ENCODE measurements around the gene MRPL20. TPM values are rescaled to one million over a fixed set of nuclear protein-coding genes. Genes with fewer than 3 reads are reported as not detected.

MRPL20 gene
- total and polyA plus RNA-seq, 3 experiments from 2014 or later, result 198 to 208 (median 206) TPM

Other genes starting within 250 kb of the MRPL20 start
- gene TTLL10, start 233.4 kb downstream of the MRPL20 start, total RNA-seq, result not detected
- gene TTLL10, start 233.4 kb downstream of the MRPL20 start, polyA plus RNA-seq, result not detected
- 10 to 100 TPM; 91.0 to 97.1 TPM for gene TNFRSF18, start 200.7 kb downstream of the MRPL20 start, total RNA-seq
- 2.0 TPM for gene TNFRSF18, start 200.7 kb downstream of the MRPL20 start, polyA plus RNA-seq
- gene TNFRSF4, start 193.1 kb downstream of the MRPL20 start, total RNA-seq, result 100 to 1,000 TPM; 180 to 193 TPM
- gene TNFRSF4, start 193.1 kb downstream of the MRPL20 start, polyA plus RNA-seq, result 1.9 TPM
- gene SDF4, start 175.3 kb downstream of the MRPL20 start, total RNA-seq, result 100 to 1,000 TPM; 158 to 169 TPM
- 108 TPM for gene SDF4, start 175.3 kb downstream of the MRPL20 start, polyA plus RNA-seq
- gene B3GALT6, start 175.1 kb downstream of the MRPL20 start, total RNA-seq, result 10 to 100 TPM; 23.7 to 24.1 TPM
- gene B3GALT6, start 175.1 kb downstream of the MRPL20 start, polyA plus RNA-seq, result 16.4 TPM
- 1 to 10 TPM in 1 of 2 experiments, under 1 TPM in 1; 0.51 to 1.1 TPM for gene C1QTNF12, start 160.6 kb downstream of the MRPL20 start, total RNA-seq
- gene C1QTNF12, start 160.6 kb downstream of the MRPL20 start, polyA plus RNA-seq, result not detected
- gene UBE2J2, start 133.4 kb downstream of the MRPL20 start, total RNA-seq, result 10 to 100 TPM; 76.7 to 79.3 TPM
- 79.7 TPM for gene UBE2J2, start 133.4 kb downstream of the MRPL20 start, polyA plus RNA-seq
- gene SCNN1D, start 126.9 kb downstream of the MRPL20 start, total RNA-seq, result 1 to 10 TPM; 2.9 to 5.0 TPM
- 0.09 TPM for gene SCNN1D, start 126.9 kb downstream of the MRPL20 start, polyA plus RNA-seq
- gene ACAP3, start 99.4 kb downstream of the MRPL20 start, total RNA-seq, result 10 to 100 TPM; 36.4 to 38.8 TPM
- gene ACAP3, start 99.4 kb downstream of the MRPL20 start, polyA plus RNA-seq, result 6.9 TPM
- 10 to 100 TPM; 32.9 to 34.3 TPM for gene PUSL1, start 98.7 kb downstream of the MRPL20 start, total RNA-seq
- gene PUSL1, start 98.7 kb downstream of the MRPL20 start, polyA plus RNA-seq, result 22.0 TPM
- gene INTS11, start 82.6 kb downstream of the MRPL20 start, total RNA-seq, result 100 to 1,000 TPM; 117 to 118 TPM
- 70.5 TPM for gene INTS11, start 82.6 kb downstream of the MRPL20 start, polyA plus RNA-seq
- gene CPTP, start 82.5 kb downstream of the MRPL20 start, total RNA-seq, result 10 to 100 TPM; 17.6 to 18.3 TPM
- 23.6 TPM for gene CPTP, start 82.5 kb downstream of the MRPL20 start, polyA plus RNA-seq
- gene TAS1R3, start 76.0 kb downstream of the MRPL20 start, total RNA-seq, result under 1 TPM; 0.53 to 0.62 TPM
- 0.28 TPM for gene TAS1R3, start 76.0 kb downstream of the MRPL20 start, polyA plus RNA-seq
- 10 to 100 TPM; 39.7 to 41.1 TPM for gene DVL1, start 57.9 kb downstream of the MRPL20 start, total RNA-seq
- 1.6 TPM for gene DVL1, start 57.9 kb downstream of the MRPL20 start, polyA plus RNA-seq
- gene MXRA8, start 48.7 kb downstream of the MRPL20 start, total RNA-seq, result under 1 TPM; 0.26 to 0.29 TPM
- 0.61 TPM for gene MXRA8, start 48.7 kb downstream of the MRPL20 start, polyA plus RNA-seq
- 100 to 1,000 TPM; 159 to 169 TPM for gene AURKAIP1, start 32.1 kb downstream of the MRPL20 start, total RNA-seq
- 157 TPM for gene AURKAIP1, start 32.1 kb downstream of the MRPL20 start, polyA plus RNA-seq
- 100 to 1,000 TPM; 119 to 124 TPM for gene CCNL2, start 8.0 kb downstream of the MRPL20 start, total RNA-seq
- 29.0 TPM for gene CCNL2, start 8.0 kb downstream of the MRPL20 start, polyA plus RNA-seq
- not detected for gene ANKRD65, start 14.0 kb upstream of the MRPL20 start, total RNA-seq
- not detected for gene ANKRD65, start 14.0 kb upstream of the MRPL20 start, polyA plus RNA-seq
- gene VWA1, start 28.4 kb upstream of the MRPL20 start, total RNA-seq, result under 1 TPM in 1 of 2 experiments, not detected in 1; 0.31 TPM
- gene VWA1, start 28.4 kb upstream of the MRPL20 start, polyA plus RNA-seq, result not detected
- 1 to 10 TPM in 1 of 2 experiments, under 1 TPM in 1; 0.53 to 1.9 TPM for gene ATAD3C, start 42.4 kb upstream of the MRPL20 start, total RNA-seq
- 4.3 TPM for gene ATAD3C, start 42.4 kb upstream of the MRPL20 start, polyA plus RNA-seq
- gene ATAD3B, start 64.5 kb upstream of the MRPL20 start, total RNA-seq, result 10 to 100 TPM; 81.6 to 86.6 TPM
- gene ATAD3B, start 64.5 kb upstream of the MRPL20 start, polyA plus RNA-seq, result 7.9 TPM
- gene ATAD3A, start 104.9 kb upstream of the MRPL20 start, total RNA-seq, result 10 to 100 TPM; 97.4 to 98.7 TPM
- gene ATAD3A, start 104.9 kb upstream of the MRPL20 start, polyA plus RNA-seq, result 16.0 TPM
- under 1 TPM; 0.33 to 0.59 TPM for gene TMEM240, start 133.3 kb upstream of the MRPL20 start, total RNA-seq
- not detected for gene TMEM240, start 133.3 kb upstream of the MRPL20 start, polyA plus RNA-seq
- gene SSU72, start 167.6 kb upstream of the MRPL20 start, total RNA-seq, result 100 to 1,000 TPM; 123 to 128 TPM
- 231 TPM for gene SSU72, start 167.6 kb upstream of the MRPL20 start, polyA plus RNA-seq
- gene FNDC10, start 192.8 kb upstream of the MRPL20 start, total RNA-seq, result 1 to 10 TPM; 2.9 to 3.1 TPM
- gene FNDC10, start 192.8 kb upstream of the MRPL20 start, polyA plus RNA-seq, result 1.1 TPM
- gene MIB2, start 208.2 kb upstream of the MRPL20 start, total RNA-seq, result 10 to 100 TPM; 45.7 to 46.6 TPM
- 40.4 TPM for gene MIB2, start 208.2 kb upstream of the MRPL20 start, polyA plus RNA-seq
- gene MMP23B, start 224.9 kb upstream of the MRPL20 start, total RNA-seq, result 1 to 10 TPM; 2.1 to 2.9 TPM
- gene MMP23B, start 224.9 kb upstream of the MRPL20 start, polyA plus RNA-seq, result 3.4 TPM

Data from CD8-positive, alpha-beta memory T cell (primary cell).